H9 (cell line): ENCODE results near the gene OST4. TPM values are rescaled to one million over a fixed set of nuclear protein-coding genes. Genes with fewer than 3 reads are reported as not detected.

ENCODE experiments used
- DNase-seq: peaks from one replicate; pipeline ENCODE4 v3.0.0-alpha.2; 2017
- H2AFZ ChIP-seq: one replicate; pipeline ENCODE4 v1.6.1; 2013; ENCODE audit warnings: mild to moderate bottlenecking, low read length, control low read depth, moderate library complexity
- H2AK5ac ChIP-seq: 2 replicates; pipeline ENCODE4 v1.6.1; 2013; ENCODE audit warnings: low read length, control low read depth, mixed read lengths; ENCODE audit not compliant: insufficient read length
- H2BK120ac ChIP-seq: one replicate; pipeline ENCODE4 v1.6.1; 2013; ENCODE audit warnings: low read depth, mild to moderate bottlenecking, low read length, control low read depth, inconsistent platforms; ENCODE audit not compliant: poor library complexity, severe bottlenecking
- H2BK12ac ChIP-seq: 2 replicates; pipeline ENCODE4 v1.6.1; 2013; ENCODE audit warnings: low read length, control low read depth, mixed read lengths, low read depth; ENCODE audit not compliant: insufficient read length
- H2BK15ac ChIP-seq: 2 replicates; pipeline ENCODE4 v1.6.1; 2013; ENCODE audit warnings: low read depth, low read length, control low read depth
- H2BK20ac ChIP-seq: one replicate; pipeline ENCODE4 v1.6.1; 2013; ENCODE audit warnings: low read depth, mild to moderate bottlenecking, low read length, control low read depth, inconsistent platforms; ENCODE audit not compliant: poor library complexity, severe bottlenecking
- H2BK5ac ChIP-seq: 2 replicates; pipeline ENCODE4 v1.6.1; 2013; ENCODE audit warnings: low read length, control low read depth, mixed read lengths; ENCODE audit not compliant: insufficient read length
- H3K14ac ChIP-seq: 2 replicates; pipeline ENCODE4 v1.6.1; 2013; ENCODE audit warnings: low read length, control low read depth; ENCODE audit not compliant: insufficient read depth
- H3K18ac ChIP-seq: 2 replicates; pipeline ENCODE4 v1.6.1; 2013; ENCODE audit warnings: low read depth, mild to moderate bottlenecking, mixed read lengths, low read length, control low read depth; ENCODE audit not compliant: insufficient read length
- H3K23ac ChIP-seq: 2 replicates; pipeline ENCODE4 v1.6.1; 2013; ENCODE audit warnings: low read length, control low read depth, mixed read lengths, low read depth; ENCODE audit not compliant: insufficient read length
- H3K23me2 ChIP-seq: 2 replicates; pipeline ENCODE4 v1.6.1; 2013; ENCODE audit warnings: low read depth, mild to moderate bottlenecking, mixed read lengths, low read length, control low read depth; ENCODE audit not compliant: insufficient read length, poor library complexity, severe bottlenecking
- H3K27ac ChIP-seq: 2 replicates; pipeline ENCODE4 v1.5.1; 2013; ENCODE audit warnings: low read length, control low read depth, mixed read lengths, low read depth; ENCODE audit not compliant: insufficient read length
- H3K27me3 ChIP-seq: 2 replicates; pipeline ENCODE4 v1.6.1; 2013; ENCODE audit warnings: low read length, control low read depth, inconsistent platforms; ENCODE audit not compliant: insufficient read depth
- H3K4ac ChIP-seq: 2 replicates; pipeline ENCODE4 v1.6.1; 2013; ENCODE audit warnings: low read depth, mild to moderate bottlenecking, control low read depth, inconsistent platforms, low read length, moderate library complexity
- H3K4me1 ChIP-seq: 2 replicates; pipeline ENCODE4 v1.6.1; 2013; ENCODE audit warnings: low read length, control low read depth, inconsistent platforms; ENCODE audit not compliant: insufficient read depth
- H3K4me2 ChIP-seq: 2 replicates; pipeline ENCODE4 v1.6.1; 2013; ENCODE audit warnings: low read length, control low read depth, mixed read lengths; ENCODE audit not compliant: insufficient read length, insufficient read depth
- H3K56ac ChIP-seq: 2 replicates; pipeline ENCODE4 v1.6.1; 2013; ENCODE audit warnings: low read depth, mild to moderate bottlenecking, mixed read lengths, low read length, control low read depth; ENCODE audit not compliant: insufficient read length
- H3K79me1 ChIP-seq: 2 replicates; pipeline ENCODE4 v1.6.1; 2013; ENCODE audit warnings: low read depth, mild to moderate bottlenecking, moderate library complexity, low read length, control low read depth, inconsistent platforms; ENCODE audit not compliant: insufficient read depth, poor library complexity, severe bottlenecking
- H3K79me2 ChIP-seq: 2 replicates; pipeline ENCODE4 v1.6.1; 2013; ENCODE audit warnings: low read length, control low read depth, inconsistent platforms; ENCODE audit not compliant: insufficient read depth
- H3K9ac ChIP-seq: 2 replicates; pipeline ENCODE4 v1.6.1; 2013; ENCODE audit warnings: low read length, control low read depth, mixed read lengths; ENCODE audit not compliant: insufficient read length; ENCODE audit errors: extremely low read depth
- H3K9me3 ChIP-seq: one replicate; pipeline ENCODE4 v1.6.1; 2013; ENCODE audit warnings: low read depth, low read length, inconsistent platforms; ENCODE audit not compliant: control insufficient read depth
- H3T11ph ChIP-seq: one replicate; pipeline ENCODE4 v1.6.1; 2013; ENCODE audit warnings: mild to moderate bottlenecking, low read length, control low read depth, inconsistent platforms
- H4K20me1 ChIP-seq: one replicate; pipeline ENCODE4 v1.6.1; 2013; ENCODE audit not compliant: control insufficient read depth, insufficient read length, insufficient read depth
- H4K5ac ChIP-seq: 2 replicates; pipeline ENCODE4 v1.6.1; 2013; ENCODE audit warnings: low read depth, mild to moderate bottlenecking, mixed read lengths, low read length, control low read depth; ENCODE audit not compliant: insufficient read length
- H4K8ac ChIP-seq: replicated peaks from 2 replicates; pipeline ENCODE4 v1.6.1; 2013; ENCODE audit warnings: low read length, control low read depth, mixed read lengths, low read depth; ENCODE audit not compliant: insufficient read length
- H4K91ac ChIP-seq: 2 replicates; pipeline ENCODE4 v1.6.1; 2013; ENCODE audit warnings: low read depth, mild to moderate bottlenecking, moderate library complexity, mixed read lengths, low read length, control low read depth; ENCODE audit not compliant: insufficient read length
- H3K27ac Mint-ChIP-seq, 3 experiments: 2 replicates in 2 of 3; 3 replicates in 1 of 3; pipeline ENCODE4 v1.8.0; 2020 to 2021; ENCODE audit warnings: mixed read lengths in 3 of 3, mild to moderate bottlenecking in 1 of 3, moderate library complexity in 1 of 3
- H3K27me3 Mint-ChIP-seq: 2 replicates; pipeline ENCODE4 v1.8.0; 2021; ENCODE audit warnings: low read depth, mild to moderate bottlenecking, moderate library complexity, mixed read lengths
- H3K36me3 Mint-ChIP-seq, 3 experiments: 2 replicates in 2 of 3; 3 replicates in 1 of 3; pipeline ENCODE4 v1.8.0; 2020 to 2021; ENCODE audit warnings: low read depth in 3 of 3, mixed read lengths in 3 of 3; ENCODE audit not compliant: insufficient read depth in 1 of 3
- H3K4me1 Mint-ChIP-seq, 2 experiments: 2 replicates each; pipeline ENCODE4 v1.8.0; 2020; ENCODE audit warnings: mixed read lengths in 2 of 2
- H3K4me3 Mint-ChIP-seq, 2 experiments: 2 replicates in 1 of 2; 3 replicates in 1 of 2; pipeline ENCODE4 v1.8.0; 2020 to 2021; ENCODE audit warnings: mild to moderate bottlenecking in 2 of 2, mixed read lengths in 2 of 2, moderate library complexity in 1 of 2
- H3K9me3 Mint-ChIP-seq, 2 experiments: 2 replicates in 1 of 2; 3 replicates in 1 of 2; pipeline ENCODE4 v1.8.0; 2020; ENCODE audit warnings: mild to moderate bottlenecking in 2 of 2, mixed read lengths in 2 of 2, moderate library complexity in 1 of 2
- WGBS: extraction: QIAGEN DNeasy Blood & Tissue Kit; methylation state at CpG from one replicate; pipeline ENCODE4 v1.1.7; 2013; ENCODE audit warnings: missing lambda C conversion rate, low lambda C conversion rate, mixed read lengths; ENCODE audit not compliant: insufficient read length; ENCODE audit errors: extremely low coverage; 5-methylcytosine and 5-hydroxymethylcytosine counted together
- total RNA-seq: library from RNA; stranded (reverse); gene quantifications from 2 replicates; pipeline ENCODE4 v1.2.1, GENCODE V29; 2021
- TF ChIP-seq, protein P1 (sequence below): fragments of 200-600 bp; sonication (generic); conservative IDR thresholded peaks from 3 replicates; pipeline ENCODE4 v1.8.0; 2021; ENCODE audit warnings: antibody characterized with exemption, mild to moderate bottlenecking

OST4 gene
- total RNA-seq, 1 experiment from 2014 or later = 215 TPM

DNA sequence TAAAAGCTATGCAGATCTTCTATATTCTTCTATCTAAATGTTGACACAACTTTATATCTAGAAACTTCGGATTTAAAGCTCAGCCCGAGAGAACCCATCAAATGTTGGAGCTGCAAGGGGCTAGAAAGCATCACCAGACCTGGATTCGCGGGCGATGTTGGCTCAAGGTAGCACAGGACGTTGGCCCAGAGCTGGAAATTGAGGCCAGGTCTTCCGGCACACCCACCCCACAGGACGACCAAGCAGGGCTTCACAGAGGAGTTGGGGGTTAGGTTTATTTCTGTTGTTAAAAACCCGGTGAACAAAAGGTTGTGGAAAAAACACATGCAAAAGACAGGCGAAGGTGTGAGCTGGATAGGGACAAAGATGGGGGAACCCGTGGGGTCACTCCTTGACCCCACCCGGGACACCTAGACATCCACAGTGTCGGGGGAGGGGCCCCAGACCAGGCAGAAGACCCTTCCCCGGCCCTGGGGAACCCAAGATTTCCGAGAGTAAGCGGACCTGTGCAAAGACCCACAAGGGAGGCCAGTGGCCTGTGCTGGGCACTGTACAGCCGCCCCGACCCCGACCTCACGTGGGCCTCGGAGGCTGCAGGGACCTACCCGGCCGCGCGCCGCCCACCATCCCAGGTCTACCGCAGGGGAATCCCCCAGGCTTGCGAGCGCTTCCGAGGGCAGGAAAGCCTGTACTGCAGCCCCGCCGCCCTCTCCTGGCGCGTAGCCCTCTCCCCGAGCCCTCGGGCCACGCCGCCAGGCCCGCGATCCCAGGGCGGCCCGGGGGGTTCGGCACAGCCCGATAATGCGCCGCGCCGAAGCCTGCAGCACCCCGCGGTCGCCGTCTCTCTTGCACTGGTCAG, 21.8 kb downstream of the OST4 start:
- peak overlapping the region; percentile 51 for H2AFZ ChIP-seq
- H3K9ac ChIP-seq = peak overlapping the region; percentile 5

More for the DNA sequence above, 21.8 kb downstream of the OST4 start:
- H3K27ac Mint-ChIP-seq = peak overlapping the region; percentile 27 to 85 (median 70); a peak in 5 of 7 replicates
- no peak overlapping the region for H3K23ac ChIP-seq
- H3K9me3 Mint-ChIP-seq = peaks cover 7 to 16% of the 10 kb centered on the region in 2 experiments
- no peaks in the 10 kb centered on the region for H3K9me3 ChIP-seq
- DNase-seq = no peak
- peak overlapping the region; percentile 34; the same call in 1 of the 2 replicates for H3K14ac ChIP-seq
- no peak overlapping the region for H3K56ac ChIP-seq
- H2BK15ac ChIP-seq = no peak overlapping the region
- H3K79me1 ChIP-seq = no peaks in the 10 kb centered on the region
- H4K91ac ChIP-seq = no peak overlapping the region
- no peak overlapping the region for H2BK20ac ChIP-seq
- peaks cover 4% of the 10 kb centered on the region; the same call in 1 of the 2 replicates for H3K4me1 ChIP-seq
- H3K36me3 Mint-ChIP-seq = peaks cover 14 to 17% (median 15%) of the 10 kb centered on the region in 3 experiments
- H3K79me2 ChIP-seq = no peaks in the 10 kb centered on the region
- no peak overlapping the region for H2BK120ac ChIP-seq
- H3K23me2 ChIP-seq = peaks cover 10% of the 10 kb centered on the region
- peak overlapping the region; percentile 94 to 97 for H3K4me3 Mint-ChIP-seq
- H3K4me2 ChIP-seq = peak overlapping the region; percentile 59
- no peak overlapping the region for H2AK5ac ChIP-seq
- TF ChIP-seq, protein P1, sequence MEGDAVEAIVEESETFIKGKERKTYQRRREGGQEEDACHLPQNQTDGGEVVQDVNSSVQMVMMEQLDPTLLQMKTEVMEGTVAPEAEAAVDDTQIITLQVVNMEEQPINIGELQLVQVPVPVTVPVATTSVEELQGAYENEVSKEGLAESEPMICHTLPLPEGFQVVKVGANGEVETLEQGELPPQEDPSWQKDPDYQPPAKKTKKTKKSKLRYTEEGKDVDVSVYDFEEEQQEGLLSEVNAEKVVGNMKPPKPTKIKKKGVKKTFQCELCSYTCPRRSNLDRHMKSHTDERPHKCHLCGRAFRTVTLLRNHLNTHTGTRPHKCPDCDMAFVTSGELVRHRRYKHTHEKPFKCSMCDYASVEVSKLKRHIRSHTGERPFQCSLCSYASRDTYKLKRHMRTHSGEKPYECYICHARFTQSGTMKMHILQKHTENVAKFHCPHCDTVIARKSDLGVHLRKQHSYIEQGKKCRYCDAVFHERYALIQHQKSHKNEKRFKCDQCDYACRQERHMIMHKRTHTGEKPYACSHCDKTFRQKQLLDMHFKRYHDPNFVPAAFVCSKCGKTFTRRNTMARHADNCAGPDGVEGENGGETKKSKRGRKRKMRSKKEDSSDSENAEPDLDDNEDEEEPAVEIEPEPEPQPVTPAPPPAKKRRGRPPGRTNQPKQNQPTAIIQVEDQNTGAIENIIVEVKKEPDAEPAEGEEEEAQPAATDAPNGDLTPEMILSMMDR = no peak
- peaks cover 9% of the 10 kb centered on the region for H3K27me3 Mint-ChIP-seq
- H3K18ac ChIP-seq = peak overlapping the region; percentile 9
- no CpG with 5 or more reads among the region's 52 CpGs for WGBS
- H3K4me1 Mint-ChIP-seq = peaks cover 10 to 14% of the 10 kb centered on the region in 2 experiments
- H4K20me1 ChIP-seq = no peaks in the 10 kb centered on the region
- no peak overlapping the region for H3K27ac ChIP-seq
- H4K5ac ChIP-seq = no peak overlapping the region
- H3K27me3 ChIP-seq = no peaks in the 10 kb centered on the region
- no peak overlapping the region for H2BK12ac ChIP-seq
- H3T11ph ChIP-seq = no peak overlapping the region
- H4K8ac ChIP-seq = no peak overlapping the region
- H3K4ac ChIP-seq = no peak overlapping the region
- H2BK5ac ChIP-seq = no peak overlapping the region
